ENCODE measurements around the gene CHIC2. TPM values are rescaled to one million over a fixed set of nuclear protein-coding genes. Genes with fewer than 3 reads are reported as not detected.

The CHIC2 gene
- total RNA-seq, 1 experiment from 2014 or later = 11.0 TPM

DNA sequence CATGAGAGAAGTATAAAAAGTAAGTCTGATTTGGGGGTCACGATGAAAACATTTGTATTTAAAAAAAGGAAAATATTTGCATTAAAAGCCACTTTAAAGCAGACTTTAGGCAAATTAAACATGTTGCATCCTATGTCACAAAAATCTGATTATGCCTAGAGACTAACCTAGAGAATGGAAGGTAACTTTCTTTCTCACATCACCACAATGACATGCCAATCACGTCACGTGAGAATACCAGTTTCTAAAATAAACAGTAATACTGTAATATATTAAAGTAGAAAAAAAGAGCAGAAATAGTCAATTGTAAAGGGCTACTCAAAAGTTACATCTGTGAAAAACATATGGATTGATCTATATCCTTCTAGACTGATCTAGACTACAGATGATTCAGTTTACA lies 3.3 kb downstream of the CHIC2 start:
- H3K27ac Mint-ChIP-seq = no peak overlapping the region
- no peak overlapping the region for H3K4me3 Mint-ChIP-seq
- no peaks in the 10 kb centered on the region for H3K9me3 Mint-ChIP-seq
- ChIA-PET POLR2A (no interaction called here), CTCF (no interaction called here)
- ATAC-seq = no peak
- H3K36me3 Mint-ChIP-seq = no peaks in the 10 kb centered on the region
- peaks cover 6% of the 10 kb centered on the region; the same call in 1 of the 2 replicates for H3K27me3 Mint-ChIP-seq (ENCODE audit: low read depth)
- DNase-seq (ENCODE audit: low spot score) = no peak
- TF ChIP-seq ZNF138 (CRISPR knock-in tag; conservative IDR thresholded peaks at IDR 0.05) = no peak
- TF ChIP-seq, protein P1, sequence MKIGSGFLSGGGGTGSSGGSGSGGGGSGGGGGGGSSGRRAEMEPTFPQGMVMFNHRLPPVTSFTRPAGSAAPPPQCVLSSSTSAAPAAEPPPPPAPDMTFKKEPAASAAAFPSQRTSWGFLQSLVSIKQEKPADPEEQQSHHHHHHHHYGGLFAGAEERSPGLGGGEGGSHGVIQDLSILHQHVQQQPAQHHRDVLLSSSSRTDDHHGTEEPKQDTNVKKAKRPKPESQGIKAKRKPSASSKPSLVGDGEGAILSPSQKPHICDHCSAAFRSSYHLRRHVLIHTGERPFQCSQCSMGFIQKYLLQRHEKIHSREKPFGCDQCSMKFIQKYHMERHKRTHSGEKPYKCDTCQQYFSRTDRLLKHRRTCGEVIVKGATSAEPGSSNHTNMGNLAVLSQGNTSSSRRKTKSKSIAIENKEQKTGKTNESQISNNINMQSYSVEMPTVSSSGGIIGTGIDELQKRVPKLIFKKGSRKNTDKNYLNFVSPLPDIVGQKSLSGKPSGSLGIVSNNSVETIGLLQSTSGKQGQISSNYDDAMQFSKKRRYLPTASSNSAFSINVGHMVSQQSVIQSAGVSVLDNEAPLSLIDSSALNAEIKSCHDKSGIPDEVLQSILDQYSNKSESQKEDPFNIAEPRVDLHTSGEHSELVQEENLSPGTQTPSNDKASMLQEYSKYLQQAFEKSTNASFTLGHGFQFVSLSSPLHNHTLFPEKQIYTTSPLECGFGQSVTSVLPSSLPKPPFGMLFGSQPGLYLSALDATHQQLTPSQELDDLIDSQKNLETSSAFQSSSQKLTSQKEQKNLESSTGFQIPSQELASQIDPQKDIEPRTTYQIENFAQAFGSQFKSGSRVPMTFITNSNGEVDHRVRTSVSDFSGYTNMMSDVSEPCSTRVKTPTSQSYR (CRISPR knock-in tag; IDR thresholded peaks at IDR 0.05) = no peak
- TF ChIP-seq, protein P2, sequence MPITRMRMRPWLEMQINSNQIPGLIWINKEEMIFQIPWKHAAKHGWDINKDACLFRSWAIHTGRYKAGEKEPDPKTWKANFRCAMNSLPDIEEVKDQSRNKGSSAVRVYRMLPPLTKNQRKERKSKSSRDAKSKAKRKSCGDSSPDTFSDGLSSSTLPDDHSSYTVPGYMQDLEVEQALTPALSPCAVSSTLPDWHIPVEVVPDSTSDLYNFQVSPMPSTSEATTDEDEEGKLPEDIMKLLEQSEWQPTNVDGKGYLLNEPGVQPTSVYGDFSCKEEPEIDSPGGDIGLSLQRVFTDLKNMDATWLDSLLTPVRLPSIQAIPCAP (CRISPR knock-in tag; IDR thresholded peaks at IDR 0.05) = no peak
- no peak for TF ChIP-seq ZNF396 (CRISPR knock-in tag; IDR thresholded peaks at IDR 0.05; ENCODE audit: borderline replicate concordance)
- no peak for TF ChIP-seq ESRRA (CRISPR knock-in tag; IDR thresholded peaks at IDR 0.05; ENCODE audit: borderline replicate concordance)
- TF ChIP-seq, protein P3, sequence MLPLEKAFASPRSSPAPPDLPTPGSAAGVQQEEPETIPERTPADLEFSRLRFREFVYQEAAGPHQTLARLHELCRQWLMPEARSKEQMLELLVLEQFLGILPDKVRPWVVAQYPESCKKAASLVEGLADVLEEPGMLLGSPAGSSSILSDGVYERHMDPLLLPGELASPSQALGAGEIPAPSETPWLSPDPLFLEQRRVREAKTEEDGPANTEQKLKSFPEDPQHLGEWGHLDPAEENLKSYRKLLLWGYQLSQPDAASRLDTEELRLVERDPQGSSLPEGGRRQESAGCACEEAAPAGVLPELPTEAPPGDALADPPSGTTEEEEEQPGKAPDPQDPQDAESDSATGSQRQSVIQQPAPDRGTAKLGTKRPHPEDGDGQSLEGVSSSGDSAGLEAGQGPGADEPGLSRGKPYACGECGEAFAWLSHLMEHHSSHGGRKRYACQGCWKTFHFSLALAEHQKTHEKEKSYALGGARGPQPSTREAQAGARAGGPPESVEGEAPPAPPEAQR (CRISPR knock-in tag; IDR thresholded peaks at IDR 0.05) = no peak
- TF ChIP-seq, protein P4, sequence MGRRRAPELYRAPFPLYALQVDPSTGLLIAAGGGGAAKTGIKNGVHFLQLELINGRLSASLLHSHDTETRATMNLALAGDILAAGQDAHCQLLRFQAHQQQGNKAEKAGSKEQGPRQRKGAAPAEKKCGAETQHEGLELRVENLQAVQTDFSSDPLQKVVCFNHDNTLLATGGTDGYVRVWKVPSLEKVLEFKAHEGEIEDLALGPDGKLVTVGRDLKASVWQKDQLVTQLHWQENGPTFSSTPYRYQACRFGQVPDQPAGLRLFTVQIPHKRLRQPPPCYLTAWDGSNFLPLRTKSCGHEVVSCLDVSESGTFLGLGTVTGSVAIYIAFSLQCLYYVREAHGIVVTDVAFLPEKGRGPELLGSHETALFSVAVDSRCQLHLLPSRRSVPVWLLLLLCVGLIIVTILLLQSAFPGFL (CRISPR knock-in tag; IDR thresholded peaks at IDR 0.05; ENCODE audit: borderline replicate concordance) = no peak
- no peak for TF ChIP-seq NFE2L1 (CRISPR knock-in tag; IDR thresholded peaks at IDR 0.05)
- TF ChIP-seq, protein P5, sequence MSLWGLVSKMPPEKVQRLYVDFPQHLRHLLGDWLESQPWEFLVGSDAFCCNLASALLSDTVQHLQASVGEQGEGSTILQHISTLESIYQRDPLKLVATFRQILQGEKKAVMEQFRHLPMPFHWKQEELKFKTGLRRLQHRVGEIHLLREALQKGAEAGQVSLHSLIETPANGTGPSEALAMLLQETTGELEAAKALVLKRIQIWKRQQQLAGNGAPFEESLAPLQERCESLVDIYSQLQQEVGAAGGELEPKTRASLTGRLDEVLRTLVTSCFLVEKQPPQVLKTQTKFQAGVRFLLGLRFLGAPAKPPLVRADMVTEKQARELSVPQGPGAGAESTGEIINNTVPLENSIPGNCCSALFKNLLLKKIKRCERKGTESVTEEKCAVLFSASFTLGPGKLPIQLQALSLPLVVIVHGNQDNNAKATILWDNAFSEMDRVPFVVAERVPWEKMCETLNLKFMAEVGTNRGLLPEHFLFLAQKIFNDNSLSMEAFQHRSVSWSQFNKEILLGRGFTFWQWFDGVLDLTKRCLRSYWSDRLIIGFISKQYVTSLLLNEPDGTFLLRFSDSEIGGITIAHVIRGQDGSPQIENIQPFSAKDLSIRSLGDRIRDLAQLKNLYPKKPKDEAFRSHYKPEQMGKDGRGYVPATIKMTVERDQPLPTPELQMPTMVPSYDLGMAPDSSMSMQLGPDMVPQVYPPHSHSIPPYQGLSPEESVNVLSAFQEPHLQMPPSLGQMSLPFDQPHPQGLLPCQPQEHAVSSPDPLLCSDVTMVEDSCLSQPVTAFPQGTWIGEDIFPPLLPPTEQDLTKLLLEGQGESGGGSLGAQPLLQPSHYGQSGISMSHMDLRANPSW (CRISPR knock-in tag; conservative IDR thresholded peaks at IDR 0.05; ENCODE audit: low read depth) = no peak
- TF ChIP-seq FOXP1 (CRISPR knock-in tag; IDR thresholded peaks at IDR 0.05; ENCODE audit: borderline replicate concordance) = no peak
- TF ChIP-seq, protein P6, sequence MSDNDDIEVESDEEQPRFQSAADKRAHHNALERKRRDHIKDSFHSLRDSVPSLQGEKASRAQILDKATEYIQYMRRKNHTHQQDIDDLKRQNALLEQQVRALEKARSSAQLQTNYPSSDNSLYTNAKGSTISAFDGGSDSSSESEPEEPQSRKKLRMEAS (CRISPR knock-in tag; IDR thresholded peaks at IDR 0.05) = no peak
- TF ChIP-seq JAZF1 (CRISPR knock-in tag; IDR thresholded peaks at IDR 0.05) = no peak
- TF ChIP-seq, protein P7, sequence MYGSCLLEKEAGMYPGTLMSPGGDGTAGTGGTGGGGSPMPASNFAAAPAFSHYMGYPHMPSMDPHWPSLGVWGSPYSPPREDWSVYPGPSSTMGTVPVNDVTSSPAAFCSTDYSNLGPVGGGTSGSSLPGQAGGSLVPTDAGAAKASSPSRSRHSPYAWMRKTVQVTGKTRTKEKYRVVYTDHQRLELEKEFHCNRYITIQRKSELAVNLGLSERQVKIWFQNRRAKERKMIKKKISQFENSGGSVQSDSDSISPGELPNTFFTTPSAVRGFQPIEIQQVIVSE (CRISPR knock-in tag; IDR thresholded peaks at IDR 0.05; ENCODE audit: borderline replicate concordance) = no peak
- TF ChIP-seq, protein P8, sequence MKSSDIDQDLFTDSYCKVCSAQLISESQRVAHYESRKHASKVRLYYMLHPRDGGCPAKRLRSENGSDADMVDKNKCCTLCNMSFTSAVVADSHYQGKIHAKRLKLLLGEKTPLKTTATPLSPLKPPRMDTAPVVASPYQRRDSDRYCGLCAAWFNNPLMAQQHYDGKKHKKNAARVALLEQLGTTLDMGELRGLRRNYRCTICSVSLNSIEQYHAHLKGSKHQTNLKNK (CRISPR knock-in tag; IDR thresholded peaks at IDR 0.05) = no peak
- TF ChIP-seq, protein P9, sequence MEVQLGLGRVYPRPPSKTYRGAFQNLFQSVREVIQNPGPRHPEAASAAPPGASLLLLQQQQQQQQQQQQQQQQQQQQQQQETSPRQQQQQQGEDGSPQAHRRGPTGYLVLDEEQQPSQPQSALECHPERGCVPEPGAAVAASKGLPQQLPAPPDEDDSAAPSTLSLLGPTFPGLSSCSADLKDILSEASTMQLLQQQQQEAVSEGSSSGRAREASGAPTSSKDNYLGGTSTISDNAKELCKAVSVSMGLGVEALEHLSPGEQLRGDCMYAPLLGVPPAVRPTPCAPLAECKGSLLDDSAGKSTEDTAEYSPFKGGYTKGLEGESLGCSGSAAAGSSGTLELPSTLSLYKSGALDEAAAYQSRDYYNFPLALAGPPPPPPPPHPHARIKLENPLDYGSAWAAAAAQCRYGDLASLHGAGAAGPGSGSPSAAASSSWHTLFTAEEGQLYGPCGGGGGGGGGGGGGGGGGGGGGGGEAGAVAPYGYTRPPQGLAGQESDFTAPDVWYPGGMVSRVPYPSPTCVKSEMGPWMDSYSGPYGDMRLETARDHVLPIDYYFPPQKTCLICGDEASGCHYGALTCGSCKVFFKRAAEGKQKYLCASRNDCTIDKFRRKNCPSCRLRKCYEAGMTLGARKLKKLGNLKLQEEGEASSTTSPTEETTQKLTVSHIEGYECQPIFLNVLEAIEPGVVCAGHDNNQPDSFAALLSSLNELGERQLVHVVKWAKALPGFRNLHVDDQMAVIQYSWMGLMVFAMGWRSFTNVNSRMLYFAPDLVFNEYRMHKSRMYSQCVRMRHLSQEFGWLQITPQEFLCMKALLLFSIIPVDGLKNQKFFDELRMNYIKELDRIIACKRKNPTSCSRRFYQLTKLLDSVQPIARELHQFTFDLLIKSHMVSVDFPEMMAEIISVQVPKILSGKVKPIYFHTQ (CRISPR knock-in tag; IDR thresholded peaks at IDR 0.05) = no peak
- TF ChIP-seq, protein P10, sequence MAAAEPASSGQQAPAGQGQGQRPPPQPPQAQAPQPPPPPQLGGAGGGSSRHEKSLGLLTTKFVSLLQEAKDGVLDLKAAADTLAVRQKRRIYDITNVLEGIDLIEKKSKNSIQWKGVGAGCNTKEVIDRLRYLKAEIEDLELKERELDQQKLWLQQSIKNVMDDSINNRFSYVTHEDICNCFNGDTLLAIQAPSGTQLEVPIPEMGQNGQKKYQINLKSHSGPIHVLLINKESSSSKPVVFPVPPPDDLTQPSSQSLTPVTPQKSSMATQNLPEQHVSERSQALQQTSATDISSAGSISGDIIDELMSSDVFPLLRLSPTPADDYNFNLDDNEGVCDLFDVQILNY (CRISPR knock-in tag; IDR thresholded peaks at IDR 0.05) = no peak
- TF ChIP-seq NR2C2 (CRISPR knock-in tag; IDR thresholded peaks at IDR 0.05) = no peak
- TF ChIP-seq ZNF263 (CRISPR knock-in tag; IDR thresholded peaks at IDR 0.05; ENCODE audit: low read depth) = no peak
- TF ChIP-seq, protein P11, sequence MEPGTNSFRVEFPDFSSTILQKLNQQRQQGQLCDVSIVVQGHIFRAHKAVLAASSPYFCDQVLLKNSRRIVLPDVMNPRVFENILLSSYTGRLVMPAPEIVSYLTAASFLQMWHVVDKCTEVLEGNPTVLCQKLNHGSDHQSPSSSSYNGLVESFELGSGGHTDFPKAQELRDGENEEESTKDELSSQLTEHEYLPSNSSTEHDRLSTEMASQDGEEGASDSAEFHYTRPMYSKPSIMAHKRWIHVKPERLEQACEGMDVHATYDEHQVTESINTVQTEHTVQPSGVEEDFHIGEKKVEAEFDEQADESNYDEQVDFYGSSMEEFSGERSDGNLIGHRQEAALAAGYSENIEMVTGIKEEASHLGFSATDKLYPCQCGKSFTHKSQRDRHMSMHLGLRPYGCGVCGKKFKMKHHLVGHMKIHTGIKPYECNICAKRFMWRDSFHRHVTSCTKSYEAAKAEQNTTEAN (CRISPR knock-in tag; IDR thresholded peaks at IDR 0.05) = no peak
- H3K4me1 Mint-ChIP-seq = peaks cover 49% of the 10 kb centered on the region

Measured in WTC11 (cell line).